GM18951 (cell line): Measurements from ENCODE around the gene SUSD5.

Source experiments
- POLR2A ChIP-seq: IDR thresholded peaks from 4 replicates; pipeline ENCODE4 v1.6.1; 2011; ENCODE audit warnings: mild to moderate bottlenecking; ENCODE audit not compliant: insufficient read length, insufficient read depth; ENCODE audit errors: extremely low read depth
- in situ Hi-C: fragments of 300-500 bp; cut with MboI; formaldehyde crosslinking; loops from one replicate; pipeline ENCODE4 v1.12.0; 2022; ENCODE audit warnings: low sequenced_read_pairs, mixed read lengths, inconsistent platforms; ENCODE audit not compliant: unreplicated experiment

The SUSD5 gene

DNA sequence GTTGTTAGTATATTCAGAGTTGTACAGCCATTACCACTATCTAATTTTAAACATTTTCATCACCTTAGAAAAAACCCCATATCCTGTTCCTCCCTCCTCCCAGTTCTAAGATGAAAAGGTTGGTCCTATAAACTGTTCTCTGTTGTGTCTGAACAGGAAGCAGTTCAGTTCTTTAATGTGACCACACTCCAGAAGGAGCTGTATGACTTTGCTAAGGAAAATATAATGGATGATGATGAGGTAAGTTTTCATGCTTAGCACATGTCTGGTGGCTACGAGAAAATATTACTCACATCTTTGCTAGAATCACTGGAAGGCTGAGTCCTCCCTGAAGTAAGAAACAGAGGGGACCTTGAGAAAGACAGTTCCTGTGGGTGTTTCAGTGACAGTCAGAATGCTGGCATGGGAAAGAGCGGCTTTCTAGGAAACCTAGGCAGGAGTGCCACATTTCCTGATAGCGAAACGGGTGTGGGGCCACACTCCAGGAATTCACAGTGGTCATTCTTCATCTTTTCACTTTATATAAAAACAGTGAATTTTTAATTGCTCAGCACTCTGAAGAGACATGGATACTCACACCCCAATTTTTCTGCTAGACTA lies 84.5 kb downstream of the SUSD5 start:
- in situ Hi-C loops, result loop anchor here (25.0 kb wide), 1 partner anchor 653 kb away; the partner anchor contains the start of gene PDCD6IP

DNA sequence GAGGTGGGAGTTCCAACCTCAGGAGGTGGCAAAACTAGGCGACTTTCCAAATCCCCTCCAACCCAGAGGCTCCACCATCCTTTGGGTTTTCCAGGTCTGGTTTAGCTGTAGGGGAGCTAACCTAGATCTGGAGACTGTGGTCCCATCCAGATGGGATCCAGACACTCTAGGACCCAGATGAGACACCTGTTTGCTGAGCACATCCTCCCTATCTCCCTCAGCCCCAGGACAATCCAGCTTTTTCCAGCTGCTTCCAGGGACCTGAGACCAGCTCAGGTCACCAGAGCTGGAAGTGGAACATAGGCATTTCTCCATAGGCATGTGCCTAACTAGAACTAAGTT lies 86.6 kb downstream of the SUSD5 start:
- in situ Hi-C loops, result loop anchor here (25.0 kb wide), 1 partner anchor 655 kb away; the partner anchor contains the start of gene PDCD6IP
- no peak for TF ChIP-seq POLR2A

More for the DNA sequence above, 84.5 kb downstream of the SUSD5 start:
- no peak for TF ChIP-seq POLR2A

DNA sequence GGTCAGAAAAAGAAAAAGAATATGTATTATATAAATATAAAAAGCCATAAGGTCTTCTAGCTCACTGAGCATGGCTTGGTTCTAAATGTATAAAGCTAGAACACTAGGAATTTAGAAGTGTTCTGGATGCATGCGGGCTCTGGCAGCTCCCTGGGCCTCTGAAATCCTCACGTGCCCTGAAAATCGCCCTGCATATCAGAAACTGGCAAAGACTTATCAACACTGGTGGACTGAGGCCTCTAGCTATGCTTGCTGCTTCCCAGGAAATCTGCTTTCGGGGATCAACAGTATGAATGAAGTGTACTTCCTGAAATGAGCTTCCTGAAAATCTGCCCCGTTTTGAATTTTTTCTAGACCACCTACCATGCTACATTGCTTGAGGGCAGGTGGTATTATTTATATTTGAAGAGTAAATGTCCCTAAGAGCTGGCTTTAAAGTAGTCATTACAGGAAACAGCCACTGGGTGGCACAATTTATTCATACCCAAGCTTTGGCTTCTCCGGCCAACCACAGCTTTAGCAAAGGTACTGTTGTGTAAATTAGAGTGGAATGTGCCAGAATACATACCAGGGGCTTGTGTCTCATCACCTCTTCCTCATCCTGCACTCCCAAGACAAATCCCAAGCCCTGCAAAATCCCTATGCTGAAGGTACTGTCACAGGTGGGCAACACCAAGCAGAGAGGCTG lies 87.1 kb downstream of the SUSD5 start:
- TF ChIP-seq POLR2A, result no peak
- in situ Hi-C loops, result loop anchor here (25.0 kb wide), 1 partner anchor 656 kb away; the partner anchor contains the start of gene PDCD6IP

DNA sequence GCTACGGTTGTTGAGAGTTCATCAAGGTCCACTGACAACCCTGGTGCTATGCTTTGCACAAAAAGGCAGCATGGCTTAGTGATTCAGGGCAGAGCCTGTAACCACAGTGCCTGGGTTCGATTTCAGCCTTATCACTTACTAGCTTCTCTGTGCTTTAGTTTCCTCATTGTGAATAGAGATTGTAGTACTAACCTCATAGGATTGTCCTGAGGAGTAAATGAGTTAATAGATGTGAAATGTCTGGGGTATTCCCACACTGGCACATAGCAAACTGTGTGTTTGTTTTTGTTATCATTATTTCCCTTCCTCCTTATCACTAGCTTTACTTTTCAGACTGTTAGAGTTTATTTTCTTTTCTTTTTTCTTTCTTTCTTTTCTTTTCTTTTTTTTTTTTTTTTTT lies 88.5 kb downstream of the SUSD5 start:
- in situ Hi-C loops, result loop anchor here (25.0 kb wide), 1 partner anchor 657 kb away; the partner anchor contains the start of gene PDCD6IP
- TF ChIP-seq POLR2A, result no peak

DNA sequence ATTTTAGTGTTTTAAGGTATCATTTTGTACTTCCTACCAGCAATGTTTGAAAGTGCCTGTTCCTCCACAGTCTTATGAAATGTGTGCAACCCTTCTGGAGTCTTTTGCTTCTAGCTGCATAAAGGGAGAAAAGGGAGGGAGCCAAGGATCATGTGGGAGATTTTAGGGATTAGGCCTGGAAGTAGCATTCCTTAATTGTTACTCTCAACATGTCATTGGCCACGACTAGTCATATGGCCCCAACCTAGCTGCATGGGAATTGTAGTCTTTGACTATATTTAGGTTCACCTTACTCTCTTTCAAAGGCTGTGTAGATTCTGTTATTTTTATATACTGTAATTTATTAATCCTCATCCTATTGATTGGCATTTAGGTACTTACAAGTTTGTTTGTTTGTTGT lies 89.9 kb downstream of the SUSD5 start:
- in situ Hi-C loops, result loop anchor here (25.0 kb wide), 1 partner anchor 659 kb away; the partner anchor contains the start of gene PDCD6IP
- no peak for TF ChIP-seq POLR2A

DNA sequence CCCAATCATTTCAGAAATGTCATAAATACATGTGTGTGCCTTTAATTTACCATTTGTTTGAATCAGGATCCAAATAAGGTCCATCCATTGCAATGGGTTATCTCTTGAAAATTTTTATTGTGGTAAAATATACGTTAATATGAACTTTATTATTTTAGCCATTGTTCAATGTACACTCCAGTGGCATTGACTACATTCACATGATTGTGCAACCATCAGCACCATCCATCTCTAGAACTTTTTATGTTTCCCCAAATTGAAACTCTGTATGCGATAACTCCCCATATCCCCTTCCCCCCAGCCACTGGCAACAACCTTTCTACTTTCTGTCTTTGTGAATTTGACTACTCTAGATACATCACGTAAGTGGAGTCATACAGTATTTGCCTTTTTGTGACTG lies 92.8 kb downstream of the SUSD5 start:
- in situ Hi-C loops, result loop anchor here (25.0 kb wide), 1 partner anchor 661 kb away; the partner anchor contains the start of gene PDCD6IP
- TF ChIP-seq POLR2A, result no peak

DNA sequence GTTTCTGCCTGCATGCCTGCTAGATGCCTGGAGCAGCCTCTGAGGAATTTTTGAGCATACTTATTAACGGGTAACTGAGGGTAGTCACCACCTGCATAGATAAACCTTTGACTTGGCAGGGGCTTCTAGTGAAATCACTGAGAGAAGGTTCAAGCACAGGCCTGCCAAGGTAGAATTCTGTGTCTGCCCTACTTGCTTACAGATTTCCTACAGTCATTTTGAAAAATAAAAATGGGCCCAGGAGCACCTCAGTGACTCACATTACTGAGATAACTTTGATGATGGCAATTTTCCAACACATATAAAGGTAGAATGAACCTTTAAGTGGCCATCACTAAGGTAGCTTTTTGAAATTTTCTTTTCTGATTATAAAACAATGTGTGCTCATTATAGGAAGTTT lies 94.0 kb downstream of the SUSD5 start:
- no peak for TF ChIP-seq POLR2A
- in situ Hi-C loops, result loop anchor here (25.0 kb wide), 1 partner anchor 663 kb away; the partner anchor contains the start of gene PDCD6IP

DNA sequence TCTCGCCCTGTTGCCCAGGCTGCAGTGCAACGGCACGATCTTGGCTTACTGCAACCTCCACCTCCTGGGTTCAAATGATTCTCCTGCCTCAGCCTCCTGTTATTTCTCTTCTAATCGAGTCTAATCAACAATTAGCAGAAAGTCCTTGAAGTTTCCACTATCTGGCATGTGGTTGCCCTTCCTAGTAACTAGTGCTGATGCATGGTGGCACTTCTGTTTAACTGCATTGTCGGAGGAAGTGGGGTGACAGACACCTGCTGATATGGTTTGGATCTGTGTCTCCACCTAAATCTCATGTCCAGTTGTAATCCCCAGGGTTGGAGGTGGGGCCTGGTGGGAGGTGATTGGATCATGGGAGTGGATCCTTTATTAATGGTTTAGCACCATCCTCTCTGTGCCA lies 95.6 kb downstream of the SUSD5 start:
- TF ChIP-seq POLR2A, result no peak
- in situ Hi-C loops, result no loop called here

DNA sequence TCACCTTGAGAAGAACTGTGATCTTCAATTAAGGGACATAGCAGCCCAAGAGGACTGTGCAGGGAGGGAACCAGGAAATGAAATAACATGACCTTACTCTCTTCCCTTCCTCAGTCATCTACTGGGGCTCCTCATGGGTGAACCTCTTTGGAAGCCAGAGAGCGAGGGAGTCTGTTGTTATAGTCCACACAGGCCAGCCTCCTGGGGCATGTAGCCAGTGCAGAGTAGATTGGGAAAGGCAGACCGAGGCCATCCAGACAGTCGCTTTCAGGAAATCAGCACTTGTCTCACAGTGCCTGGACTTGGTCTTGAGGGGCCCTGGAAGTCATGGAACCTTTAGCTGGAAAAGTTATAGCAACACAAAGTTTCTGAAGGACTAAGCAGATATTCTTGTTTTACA lies 98.7 kb downstream of the SUSD5 start:
- no peak for TF ChIP-seq POLR2A

DNA sequence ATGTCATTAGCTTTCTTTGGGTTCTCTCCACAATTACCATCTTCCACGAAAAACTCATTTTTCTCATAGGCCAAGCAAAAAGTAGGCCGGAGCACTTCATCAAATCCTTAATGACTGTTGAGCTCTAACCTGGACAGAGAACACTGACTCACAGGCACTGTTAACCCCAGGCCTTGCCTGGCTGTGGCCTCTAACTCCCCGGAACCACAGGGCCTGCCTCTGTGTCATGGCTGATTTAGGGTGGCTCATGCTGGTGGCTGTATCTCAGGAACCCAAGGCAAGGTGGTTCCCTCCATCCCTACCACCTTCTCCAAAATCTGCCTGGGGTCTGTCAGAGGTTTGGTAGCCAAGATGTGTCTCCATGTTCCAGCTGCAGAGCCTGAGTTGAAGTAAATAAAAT lies 101.1 kb downstream of the SUSD5 start:
- in situ Hi-C loops, result no loop called here
- TF ChIP-seq POLR2A, result no peak

More for the DNA sequence above, 98.7 kb downstream of the SUSD5 start:
- in situ Hi-C loops, result no loop called here

DNA sequence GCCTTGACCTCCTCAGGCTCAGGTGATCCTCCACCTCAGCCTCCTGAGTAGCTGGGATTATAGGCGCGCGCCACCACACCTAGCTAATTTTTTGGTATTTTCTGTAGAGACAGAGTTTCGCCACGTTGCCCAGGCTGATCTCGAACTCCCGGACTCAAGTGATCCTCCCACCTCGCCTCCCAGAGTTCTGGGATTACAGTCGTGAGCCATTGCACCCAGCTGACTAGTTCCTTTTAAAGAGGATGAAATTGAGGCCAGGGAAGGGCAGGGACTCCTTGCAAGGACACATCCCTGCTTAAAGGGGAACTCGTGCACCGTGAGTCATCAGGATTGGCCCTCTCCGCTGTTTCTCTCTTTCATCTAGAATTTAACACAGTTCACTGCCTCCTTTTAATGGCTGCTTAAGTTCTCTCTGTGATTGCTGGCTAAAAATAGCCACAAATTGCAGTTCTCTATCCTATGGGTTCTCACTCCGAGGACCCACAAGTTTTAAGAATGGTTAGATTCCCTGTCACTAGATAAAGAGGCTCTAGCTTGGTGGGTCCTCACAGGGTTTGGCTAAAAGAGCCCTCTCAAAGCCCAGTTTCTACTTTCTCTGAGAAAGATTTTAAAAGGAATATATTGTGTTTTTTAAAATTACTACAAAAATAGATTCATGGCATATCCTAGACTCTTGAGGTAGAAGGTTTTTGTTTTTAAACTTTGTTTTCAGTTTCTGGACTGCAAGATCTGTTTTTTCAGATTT lies 103.4 kb downstream of the SUSD5 start:
- in situ Hi-C loops, result no loop called here
- TF ChIP-seq POLR2A, result no peak

DNA sequence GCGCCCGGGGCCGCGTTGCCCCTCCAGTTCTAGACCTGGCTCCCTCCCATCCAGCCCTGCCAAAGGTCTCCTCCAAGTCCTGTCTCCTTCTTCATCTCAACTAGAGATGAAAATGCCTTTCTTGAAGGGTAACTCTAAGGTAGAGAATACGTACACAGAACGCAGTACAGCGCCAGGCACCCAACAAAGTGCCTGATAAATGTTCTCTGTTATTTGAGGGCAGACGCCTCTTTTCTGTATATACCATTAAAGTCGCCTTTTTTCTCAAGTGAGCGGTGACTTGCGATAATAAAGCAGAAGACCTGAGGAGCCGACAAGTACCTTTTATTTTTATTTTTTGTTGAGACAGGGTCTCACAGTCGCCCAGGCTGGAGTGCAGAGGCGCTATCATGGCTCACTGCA lies 104.0 kb downstream of the SUSD5 start:
- no peak for TF ChIP-seq POLR2A
- in situ Hi-C loops, result no loop called here
